ENCODE results near the gene IL25. TPM values are rescaled to one million over a fixed set of nuclear protein-coding genes. Genes with fewer than 3 reads are reported as not detected.

The IL25 gene
- total and polyA plus RNA-seq, 2 of the 8 experiments (the other 6 are each of a cell fraction or from before 2014, with no cell fraction given) = not detected

DNA sequence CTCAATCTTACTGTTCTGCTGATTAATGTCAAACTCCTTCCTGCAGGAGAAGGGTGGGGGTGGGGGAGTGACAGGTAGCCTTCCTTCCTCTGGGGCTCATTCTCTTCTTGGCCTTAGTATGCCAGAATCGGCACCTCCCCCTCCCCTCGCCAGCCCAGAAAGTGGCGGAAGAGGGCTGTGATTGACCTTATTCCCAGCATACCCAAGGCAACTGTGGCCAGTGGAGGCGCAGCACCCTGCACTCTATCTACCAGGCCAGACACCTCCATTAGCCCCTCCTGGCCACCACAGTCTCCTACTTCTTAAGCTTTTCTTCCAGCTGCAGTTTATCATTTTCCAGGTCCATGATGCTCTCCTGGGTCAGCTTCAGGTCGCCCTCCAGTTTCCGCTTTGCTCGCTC, 20.0 kb downstream of the IL25 start:
- H3K4me3 ChIP-seq (ENCODE audit: extremely low read depth in 1 of 4, insufficient read depth in 2 of 4, low read depth in 3 of 4, low read length in 4 of 4) = no peak overlapping the region
- DNase-seq (ENCODE audit: low read depth in 1 of 2, low spot score in 2 of 2) = no peak
- CTCF ChIA-PET (ENCODE audit: partially characterized antibody) = interaction anchor here (0.7 to 7.0 kb wide), 11 partner anchors 12 to 695 kb away, joined by 3 to 96 read pairs (median 4); partner anchors contain the start of gene CMTM5

More for the DNA sequence above, 20.0 kb downstream of the IL25 start:
- no peak overlapping the region for H4K5ac ChIP-seq (ENCODE audit: insufficient read length, low read depth, low read length)
- no peak overlapping the region for H2AK5ac ChIP-seq (ENCODE audit: low read depth, low read length)
- H2BK12ac ChIP-seq (ENCODE audit: low read depth, low read length) = no peak overlapping the region
- no peak overlapping the region; the same call in 1 of the 2 replicates for H2BK20ac ChIP-seq (ENCODE audit: low read length)
- 82% methylated on average over 7 of the region's 7 CpGs; no CpG with 5 or more reads in 1 of the 2 experiments for WGBS, 2 experiments (ENCODE audit: extremely low coverage in 1 of 2, insufficient coverage in 1 of 2, insufficient read length in 1 of 2, insufficient replicate concordance in 2 of 2, low coverage in 1 of 2, low lambda C conversion rate in 2 of 2, missing lambda C conversion rate in 1 of 2)
- no peak overlapping the region for H3K14ac ChIP-seq (ENCODE audit: insufficient read length)
- H2BK5ac ChIP-seq (ENCODE audit: low read depth, low read length) = no peak overlapping the region
- H2AFZ ChIP-seq (ENCODE audit: low read length) = 0 out of 2 replicates have a peak overlapping the region, but pooled peaks have one; percentile 9
- no peak overlapping the region for H3K4ac ChIP-seq (replicated peaks; ENCODE audit: insufficient read length, low read depth, low read length)
- no peaks in the 10 kb centered on the region for H3K23me2 ChIP-seq (ENCODE audit: low read depth, low read length)
- H3K23ac ChIP-seq (ENCODE audit: insufficient read length) = no peak overlapping the region
- no peak overlapping the region for H2BK120ac ChIP-seq (replicated peaks; ENCODE audit: low read depth, low read length)
- H3K36me3 ChIP-seq (ENCODE audit: control insufficient read depth in 2 of 4, insufficient read depth in 4 of 4, low read length in 3 of 4) = no peaks in the 10 kb centered on the region
- H3K27me3 ChIP-seq (replicated peaks in 1 of 4; ENCODE audit: control insufficient read depth in 3 of 4, extremely low read depth in 1 of 4, insufficient read depth in 3 of 4, low read length in 3 of 4) = no peaks in the 10 kb centered on the region; a peak in 3 of 7 replicates
- peaks cover 0 to 10% (median 0%) of the 10 kb centered on the region in 4 experiments; a peak in 1 of 7 replicates for H3K4me1 ChIP-seq (replicated peaks in 1 of 4; ENCODE audit: control insufficient read depth in 3 of 4, insufficient read depth in 4 of 4, low read length in 3 of 4)
- no peaks in the 10 kb centered on the region for H4K20me1 ChIP-seq (replicated peaks in 1 of 2; ENCODE audit: control insufficient read depth in 1 of 2, insufficient read depth in 2 of 2, low read length in 2 of 2)
- no peak overlapping the region for H3K9ac ChIP-seq (replicated peaks in 1 of 4; ENCODE audit: extremely low read depth in 1 of 4, low read depth in 3 of 4, low read length in 3 of 4)
- TF ChIP-seq SP2 (IDR thresholded peaks at IDR 0.05; ENCODE audit: low read length) (no peak), EP300 (IDR thresholded peaks at IDR 0.05; ENCODE audit: borderline replicate concordance in 1 of 2, low read depth in 2 of 2, low read length in 2 of 2) (no peak), PHF8 (conservative IDR thresholded peaks at IDR 0.05; ENCODE audit: low read depth, low read length) (no peak), YY1 (IDR thresholded peaks at IDR 0.05; ENCODE audit: low read depth, low read length) (no peak), RAD21 (IDR thresholded peaks at IDR 0.05 in 1 of 2, conservative IDR thresholded peaks at IDR 0.05 in 1 of 2; ENCODE audit: low read depth in 2 of 2, low read length in 2 of 2) (0 out of 4 replicates have a peak, but pooled peaks of 1 of the 2 experiments have one; percentile 10), CREB1 (IDR thresholded peaks at IDR 0.05) (no peak), SP1 (IDR thresholded peaks at IDR 0.05; ENCODE audit: low read depth, low read length) (no peak), BCL11A (IDR thresholded peaks at IDR 0.05; ENCODE audit: low read depth in 2 of 2, low read length in 2 of 2) (no peak)
- TF ChIP-seq, protein P1, sequence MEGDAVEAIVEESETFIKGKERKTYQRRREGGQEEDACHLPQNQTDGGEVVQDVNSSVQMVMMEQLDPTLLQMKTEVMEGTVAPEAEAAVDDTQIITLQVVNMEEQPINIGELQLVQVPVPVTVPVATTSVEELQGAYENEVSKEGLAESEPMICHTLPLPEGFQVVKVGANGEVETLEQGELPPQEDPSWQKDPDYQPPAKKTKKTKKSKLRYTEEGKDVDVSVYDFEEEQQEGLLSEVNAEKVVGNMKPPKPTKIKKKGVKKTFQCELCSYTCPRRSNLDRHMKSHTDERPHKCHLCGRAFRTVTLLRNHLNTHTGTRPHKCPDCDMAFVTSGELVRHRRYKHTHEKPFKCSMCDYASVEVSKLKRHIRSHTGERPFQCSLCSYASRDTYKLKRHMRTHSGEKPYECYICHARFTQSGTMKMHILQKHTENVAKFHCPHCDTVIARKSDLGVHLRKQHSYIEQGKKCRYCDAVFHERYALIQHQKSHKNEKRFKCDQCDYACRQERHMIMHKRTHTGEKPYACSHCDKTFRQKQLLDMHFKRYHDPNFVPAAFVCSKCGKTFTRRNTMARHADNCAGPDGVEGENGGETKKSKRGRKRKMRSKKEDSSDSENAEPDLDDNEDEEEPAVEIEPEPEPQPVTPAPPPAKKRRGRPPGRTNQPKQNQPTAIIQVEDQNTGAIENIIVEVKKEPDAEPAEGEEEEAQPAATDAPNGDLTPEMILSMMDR (IDR thresholded peaks at IDR 0.05; ENCODE audit: control extremely low read depth in 1 of 3, insufficient read depth in 1 of 3, low read depth in 1 of 3, low read length in 3 of 3) = 0 out of 4 replicates have a peak, but pooled peaks of 1 of the 3 experiments have one; percentile 3
- no peak for FAIRE-seq
- H4K8ac ChIP-seq (ENCODE audit: extremely low read depth, insufficient read depth, low read length) = peak overlapping the region; percentile 59; the same call in 1 of the 2 replicates
- no peaks in the 10 kb centered on the region for H3K79me1 ChIP-seq (ENCODE audit: low read depth, low read length)
- H3K4me2 ChIP-seq (ENCODE audit: insufficient read depth in 1 of 2, low read depth in 2 of 2, low read length in 2 of 2) = no peak overlapping the region
- no peaks in the 10 kb centered on the region for H3K79me2 ChIP-seq (ENCODE audit: control insufficient read depth in 1 of 2, insufficient read depth in 2 of 2, low read length in 2 of 2)
- no peaks in the 10 kb centered on the region for H3K9me3 ChIP-seq (ENCODE audit: insufficient read depth in 2 of 2, low read depth in 1 of 2, low read length in 1 of 2)
- no peak overlapping the region for H4K91ac ChIP-seq (replicated peaks; ENCODE audit: insufficient read length, low read length)
- no peak overlapping the region for H3K18ac ChIP-seq (ENCODE audit: extremely low read depth, low read length)
- POLR2A ChIA-PET (ENCODE audit: partially characterized antibody) = interaction anchor here (0.6 to 1.9 kb wide), 4 partner anchors 10 to 101 kb away, joined by 3 to 4 read pairs (median 3); partner anchors contain the start of gene EFS
- H3K27ac ChIP-seq (ENCODE audit: low read depth, low read length) = no peak overlapping the region
- H3K56ac ChIP-seq (replicated peaks; ENCODE audit: insufficient read length, low read depth, low read length) = no peak overlapping the region
- H2BK15ac ChIP-seq (ENCODE audit: low read length) = no peak overlapping the region

Measured in H1 (cell line).